Right lobe of liver (tissue), 4 donors: ENCODE results near the gene IFI27.

Experiments used
- CTCF ChIP-seq, 4 donors: fragments of 200-600 bp in 3 of 4; fragments of 450-650 bp in 1 of 4; IDR thresholded peaks; one replicate each; pipeline versions ENCODE4 v1.5.1 to v1.8.0; 2016 to 2022; ENCODE audit warnings: antibody characterized with exemption in 4 of 4, mild to moderate bottlenecking in 2 of 4
- POLR2A ChIP-seq: fragments of 450-650 bp; IDR thresholded peaks from one replicate; pipeline ENCODE4 v1.6.1; 2017; ENCODE audit warnings: antibody characterized with exemption, mild to moderate bottlenecking
- donor health status: DM: no; HTN: no; CAD: no.
- donor health status: DM: no; HTN: no; CAD: no.
- donor health status: DM: no; HTN: yes; CAD: no.

GRCh38 chr14:94158239-94158883, 47.8 kb downstream of the IFI27 start:
- TF ChIP-seq CTCF (IDR thresholded peaks at IDR 0.05) (no peak), POLR2A (no peak)
